GM21576 (cell line): Measurements from ENCODE around the gene CCDC9B.

ENCODE experiments used
- ATAC-seq: cut with Tn5 transposase; IDR thresholded peaks from one replicate; pipeline ENCODE4 v1.9.1; 2021; ENCODE audit warnings: mild to moderate bottlenecking, moderate library complexity; ENCODE audit not compliant: unreplicated experiment

Gene CCDC9B

GRCh38 chr15:40340740-40341400 lies at the start of gene CCDC9B:
Gene CCDC9B, minus strand, starts transcription at chr15:40340939. Its CDS starts 120 bp downstream, at chr15:40340819.
- no peak for ATAC-seq

- no peak for ATAC-seq
Measured at GRCh38 chr15:40389824-40390595, 49.3 kb upstream of the CCDC9B start.

GRCh38 chr15:40388941-40389823 lies 48.4 kb upstream of the CCDC9B start:
- no peak for ATAC-seq

- no peak for ATAC-seq
Measured at GRCh38 chr15:40386480-40386879, 45.7 kb upstream of the CCDC9B start.

- peak; percentile 95 for ATAC-seq
Measured at GRCh38 chr15:40382580-40383456, 42.1 kb upstream of the CCDC9B start, which contains the start of gene KNSTRN. Gene KNSTRN, plus strand, starts transcription at chr15:40382721. Its CDS starts 115 bp downstream, at chr15:40382836.

- no peak for ATAC-seq
Measured at GRCh38 chr15:40381818-40382529, 41.2 kb upstream of the CCDC9B start.

GRCh38 chr15:40380636-40381035 lies 39.9 kb upstream of the CCDC9B start:
- no peak for ATAC-seq

GRCh38 chr15:40379853-40380252 lies 39.1 kb upstream of the CCDC9B start:
- ATAC-seq, result no peak

GRCh38 chr15:40379374-40379773 lies 38.6 kb upstream of the CCDC9B start:
- no peak for ATAC-seq

- ATAC-seq, result no peak
Measured at GRCh38 chr15:40377606-40378005, 36.9 kb upstream of the CCDC9B start.

GRCh38 chr15:40372981-40373380 lies 32.2 kb upstream of the CCDC9B start:
- ATAC-seq, result no peak

- ATAC-seq, result no peak
Measured at GRCh38 chr15:40369971-40370370, 29.2 kb upstream of the CCDC9B start.

- ATAC-seq, result no peak
Measured at GRCh38 chr15:40369474-40369869, 28.7 kb upstream of the CCDC9B start.

- ATAC-seq, result no peak
Measured at GRCh38 chr15:40368719-40369473, 28.2 kb upstream of the CCDC9B start.

- ATAC-seq, result peak; percentile 82
Measured at GRCh38 chr15:40367686-40368611, 27.2 kb upstream of the CCDC9B start.

- no peak for ATAC-seq
Measured at GRCh38 chr15:40367371-40367685, 26.6 kb upstream of the CCDC9B start.

- ATAC-seq, result no peak
Measured at GRCh38 chr15:40366457-40367370, 26.0 kb upstream of the CCDC9B start.
